HG02870 (cell line): Measurements from ENCODE around the gene IQSEC3.
"Not testable (repeated sequence)": the region's sequence is repeated elsewhere in the genome, so short reads cannot be mapped to it uniquely, and the experiment has no call there.

Experiments used
- ATAC-seq: cut with Tn5 transposase; IDR thresholded peaks from one replicate; pipeline ENCODE4 v1.9.1; 2021; ENCODE audit warnings: mild to moderate bottlenecking, moderate library complexity; ENCODE audit not compliant: unreplicated experiment

IQSEC3 gene

DNA sequence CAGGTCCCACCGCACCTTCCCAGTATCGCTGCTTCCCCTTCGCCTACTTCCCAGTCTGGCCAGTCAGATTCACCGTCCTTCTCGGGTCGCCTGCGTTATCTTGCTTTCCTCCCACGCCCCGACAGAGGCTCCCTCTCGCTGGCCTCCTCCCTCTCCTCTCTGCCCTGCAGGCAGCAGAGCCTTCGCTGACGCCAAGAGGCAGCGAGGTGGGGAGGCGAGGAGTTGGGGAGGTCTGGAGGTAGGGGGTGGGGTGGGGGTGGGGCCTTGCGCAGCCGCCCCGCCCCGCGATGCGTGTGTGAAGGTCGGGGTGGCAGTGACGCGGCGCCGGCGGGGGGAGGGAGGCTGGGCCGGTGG, at the start of gene IQSEC3:
Gene IQSEC3, plus strand, starts transcription at position 340 of the 354 bp plus-strand sequence. CDS start 116 bp downstream, outside the sequence.
- not testable (repeated sequence) for ATAC-seq

DNA sequence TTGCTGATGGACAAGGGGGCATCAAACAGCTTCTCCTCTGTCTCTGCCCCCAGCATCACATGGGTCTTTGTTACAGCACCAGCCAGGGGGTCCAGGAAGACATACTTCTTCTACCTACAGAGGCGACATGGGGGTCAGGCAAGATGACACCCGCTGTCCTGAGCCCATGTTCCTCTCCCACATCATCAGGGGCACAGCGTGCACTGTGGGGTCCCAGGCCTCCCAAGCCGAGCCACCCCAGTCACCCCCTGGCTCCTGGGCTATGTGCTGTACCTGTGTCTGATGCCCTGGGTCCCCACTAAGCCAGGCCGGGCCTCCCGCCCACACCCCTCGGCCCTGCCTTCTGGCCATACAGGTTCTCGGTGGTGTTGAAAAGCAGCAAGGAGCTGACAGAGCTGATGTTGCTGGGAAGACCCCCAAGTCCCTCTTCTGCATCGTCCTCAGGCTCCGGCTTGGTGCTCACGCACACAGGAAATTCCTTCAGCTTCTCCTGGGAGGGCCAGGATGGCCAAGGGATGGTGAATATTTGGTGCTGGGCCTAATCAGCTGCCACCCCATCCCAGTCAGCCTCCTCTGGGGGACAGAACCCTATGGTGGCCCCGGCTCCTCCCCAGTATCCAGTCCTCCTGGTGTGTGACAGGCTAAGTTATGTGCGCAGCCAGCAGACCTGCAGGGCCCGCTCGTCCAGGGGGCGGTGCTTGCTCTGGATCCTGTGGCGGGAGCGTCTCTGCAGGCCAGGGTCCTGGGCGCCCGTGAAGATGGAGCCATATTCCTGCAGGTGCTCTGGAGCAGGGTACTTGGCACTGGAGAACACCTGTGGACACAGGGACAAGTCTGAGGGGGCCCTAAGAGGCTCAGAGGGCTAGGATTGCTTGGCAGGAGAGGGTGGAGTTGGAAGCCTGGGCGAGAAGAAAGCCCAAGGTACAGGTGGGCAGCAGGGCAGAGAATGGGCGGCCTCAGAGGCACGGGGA, 48.9 kb upstream of the IQSEC3 start:
- ATAC-seq: not testable (repeated sequence)

DNA sequence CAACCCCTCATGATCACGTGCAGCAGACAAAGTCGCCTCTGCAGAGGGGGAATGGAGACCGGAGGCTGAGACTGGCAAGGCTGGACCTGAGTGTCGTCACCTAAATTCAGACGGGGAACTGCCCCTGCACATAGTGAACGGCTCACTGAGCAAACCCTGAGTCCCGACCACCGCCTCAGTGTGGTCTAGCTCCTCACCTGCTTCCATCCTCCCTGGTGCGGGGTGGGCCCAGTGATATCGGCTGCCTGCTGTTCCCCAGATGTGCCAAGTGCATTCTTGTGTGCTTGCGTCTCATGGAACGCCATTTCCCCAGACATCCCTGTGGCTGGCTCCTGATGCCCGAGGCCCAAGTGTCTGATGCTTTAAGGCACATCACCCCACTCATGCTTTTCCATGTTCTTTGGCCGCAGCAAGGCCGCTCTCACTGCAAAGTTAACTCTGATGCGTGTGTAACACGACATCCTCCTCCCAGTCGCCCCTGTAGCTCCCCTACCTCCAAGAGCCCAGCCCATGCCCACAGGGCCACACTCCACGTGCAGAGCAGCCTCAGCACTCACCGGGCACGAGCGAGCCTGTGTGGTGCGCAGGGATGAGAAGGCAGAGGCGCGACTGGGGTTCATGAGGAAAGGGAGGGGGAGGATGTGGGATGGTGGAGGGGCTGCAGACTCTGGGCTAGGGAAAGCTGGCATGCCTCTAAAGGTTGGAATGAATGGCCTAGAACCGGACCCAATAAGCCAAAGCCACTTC, 47.6 kb upstream of the IQSEC3 start:
- not testable (repeated sequence) for ATAC-seq

DNA sequence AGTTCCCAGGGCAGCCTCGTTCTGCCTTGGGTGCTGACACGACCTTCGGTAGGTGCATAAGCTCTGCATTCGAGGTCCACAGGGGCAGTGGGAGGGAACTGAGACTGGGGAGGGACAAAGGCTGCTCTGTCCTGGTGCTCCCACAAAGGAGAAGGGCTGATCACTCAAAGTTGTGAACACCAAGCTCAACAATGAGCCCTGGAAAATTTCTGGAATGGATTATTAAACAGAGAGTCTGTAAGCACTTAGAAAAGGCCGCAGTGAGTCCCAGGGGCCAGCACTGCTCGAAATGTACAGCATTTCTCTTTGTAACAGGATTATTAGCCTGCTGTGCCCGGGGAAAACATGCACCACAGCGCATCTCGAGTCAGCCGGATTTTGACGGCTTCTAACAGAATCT, 46.7 kb upstream of the IQSEC3 start:
- ATAC-seq: not testable (repeated sequence)

DNA sequence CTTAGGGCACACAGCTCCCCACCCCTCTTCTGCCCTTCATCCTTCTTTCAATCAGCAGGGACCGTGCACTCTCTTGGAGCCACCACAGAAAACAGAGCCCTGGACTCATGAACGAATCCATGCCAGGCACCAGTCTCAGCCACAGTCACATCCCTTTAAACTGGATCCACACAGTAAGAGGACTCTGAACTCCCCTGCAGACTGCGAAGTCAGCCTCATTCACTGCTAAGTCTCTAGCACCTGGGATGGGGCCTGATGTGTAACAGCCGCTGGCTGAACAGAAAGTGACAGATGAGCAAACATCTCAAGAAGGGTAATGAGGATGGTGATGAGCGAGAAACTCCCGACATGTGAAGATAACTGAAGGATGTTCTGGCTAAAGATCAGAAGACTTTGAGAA, 45.8 kb upstream of the IQSEC3 start:
- no peak for ATAC-seq

DNA sequence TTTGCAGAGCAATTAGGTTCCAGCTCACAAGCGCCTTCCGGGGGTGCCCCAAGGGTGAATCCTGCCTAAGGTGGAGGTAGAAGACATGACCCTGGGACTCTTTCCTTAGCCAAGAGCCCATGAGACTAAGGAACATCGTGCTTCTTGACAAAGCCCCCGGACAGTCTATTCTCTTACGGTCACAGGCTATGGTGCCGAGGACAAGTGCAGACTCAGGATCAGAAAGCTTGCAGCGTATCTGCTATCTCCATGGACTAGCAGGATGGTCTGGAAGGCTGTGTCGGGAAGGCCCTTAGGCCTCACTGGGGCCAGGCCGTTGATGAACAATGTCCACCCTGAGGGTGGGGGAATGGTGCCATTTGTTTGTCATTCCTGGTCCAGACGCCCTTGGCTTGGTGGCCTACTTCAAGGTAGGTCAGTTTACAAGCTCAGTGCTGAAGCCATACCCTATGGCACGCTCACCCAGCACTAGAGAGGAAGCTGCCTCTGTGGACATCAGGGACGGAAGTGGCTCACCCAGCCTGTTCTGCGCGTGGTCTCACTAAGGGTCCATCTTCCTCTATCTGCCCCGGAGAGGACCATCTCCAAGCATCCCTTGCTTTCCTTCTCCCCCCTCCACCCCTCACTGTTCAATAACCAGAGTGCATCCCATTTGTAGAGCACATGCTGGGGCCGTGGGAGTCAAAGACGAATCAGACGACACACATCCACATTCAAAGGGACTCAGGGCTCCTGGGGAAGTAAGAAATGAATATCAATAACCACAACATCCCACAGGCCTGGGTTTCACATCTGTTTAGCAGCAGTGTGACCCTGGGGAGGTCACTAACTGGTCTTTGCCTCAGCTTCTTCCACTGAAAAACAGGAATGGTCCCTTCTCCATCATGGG, 45.0 kb upstream of the IQSEC3 start:
- peak; percentile 96 for ATAC-seq

DNA sequence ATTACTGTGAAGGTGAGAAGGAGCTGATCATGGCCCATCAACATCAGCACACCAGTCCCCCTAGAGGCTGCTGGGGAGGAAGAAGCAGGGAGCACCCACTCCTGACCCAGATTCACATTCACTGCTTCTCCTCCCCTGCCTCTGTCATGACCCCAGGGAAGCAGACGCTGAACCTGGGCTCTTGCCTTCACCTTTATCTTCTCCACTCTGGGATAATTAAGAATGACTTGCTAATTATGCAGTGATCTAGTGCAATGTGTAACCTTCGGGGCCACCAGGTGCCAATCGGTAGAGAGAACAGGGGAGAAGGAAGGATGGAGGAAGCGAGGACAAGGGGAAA, 44.4 kb upstream of the IQSEC3 start:
- no peak for ATAC-seq

DNA sequence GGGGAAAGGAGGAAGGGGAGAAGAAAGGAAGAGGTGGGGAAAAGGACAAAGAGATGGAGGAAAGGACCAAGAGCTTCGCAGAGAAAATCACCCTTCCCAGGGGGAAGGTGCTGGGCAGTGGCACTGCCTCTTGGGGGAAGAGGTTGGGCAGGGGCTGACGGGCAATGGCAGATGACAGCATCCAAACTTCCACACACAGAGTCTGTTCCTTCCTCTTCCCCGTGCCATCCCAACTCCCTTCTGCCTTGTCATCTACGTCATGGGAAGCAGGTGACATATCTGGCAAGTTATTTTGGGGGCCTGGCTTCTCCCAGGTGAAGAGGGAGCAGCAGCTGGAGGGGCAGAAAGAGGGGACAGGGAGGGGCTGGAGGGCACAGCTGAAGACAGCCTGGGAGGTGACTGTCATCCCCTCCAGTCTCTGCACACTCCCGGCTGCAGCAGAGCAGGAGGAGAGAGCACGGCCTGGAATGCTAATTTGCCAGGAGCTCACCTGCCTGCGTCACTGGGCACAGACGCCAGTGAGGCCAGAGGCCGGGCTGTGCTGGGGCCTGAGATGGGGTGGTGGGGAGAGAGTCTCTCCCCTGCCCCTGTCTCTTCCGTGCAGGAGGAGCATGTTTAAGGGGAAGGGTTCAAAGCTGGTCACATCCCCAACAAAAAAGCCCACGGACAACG, 43.9 kb upstream of the IQSEC3 start:
- no peak for ATAC-seq

DNA sequence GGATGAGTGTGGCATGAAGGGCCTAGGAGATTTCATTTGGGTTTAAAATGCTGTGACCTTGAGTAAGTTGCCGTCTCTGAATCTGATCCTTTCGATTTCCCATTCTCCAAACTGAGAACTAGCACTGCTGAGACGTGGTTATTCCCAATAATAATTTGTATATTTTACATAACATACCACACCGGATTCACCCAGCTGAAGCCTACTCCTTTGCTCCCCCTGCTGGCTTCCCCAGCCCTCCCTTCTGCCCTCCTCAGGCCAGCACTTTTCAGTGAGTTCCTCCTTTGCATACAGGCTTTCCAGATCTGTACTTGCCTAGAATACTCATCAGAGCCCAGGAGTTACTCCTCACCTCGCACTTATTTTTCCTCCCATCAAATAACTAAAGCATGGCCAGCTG, 38.7 kb upstream of the IQSEC3 start:
- not testable (repeated sequence) for ATAC-seq

DNA sequence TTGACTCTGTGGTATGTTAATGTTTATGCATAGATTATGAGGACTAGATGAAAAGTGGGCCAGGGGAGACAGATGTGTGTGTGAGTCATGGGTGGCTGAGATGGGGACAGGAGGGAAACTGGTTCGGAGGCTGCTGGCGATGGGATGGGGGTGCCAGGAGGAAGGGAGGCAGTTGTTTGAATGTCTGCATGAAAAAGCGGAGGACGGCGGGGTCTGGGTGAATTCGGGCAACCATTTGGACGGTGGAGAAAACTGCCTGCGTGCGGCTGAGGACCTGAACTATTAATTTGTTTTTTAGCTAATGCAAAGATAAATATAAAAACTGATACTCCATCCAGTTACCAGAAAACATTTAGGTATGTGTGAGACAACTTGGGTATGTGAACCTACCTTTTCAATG, 27.8 kb upstream of the IQSEC3 start:
- ATAC-seq: not testable (repeated sequence)

DNA sequence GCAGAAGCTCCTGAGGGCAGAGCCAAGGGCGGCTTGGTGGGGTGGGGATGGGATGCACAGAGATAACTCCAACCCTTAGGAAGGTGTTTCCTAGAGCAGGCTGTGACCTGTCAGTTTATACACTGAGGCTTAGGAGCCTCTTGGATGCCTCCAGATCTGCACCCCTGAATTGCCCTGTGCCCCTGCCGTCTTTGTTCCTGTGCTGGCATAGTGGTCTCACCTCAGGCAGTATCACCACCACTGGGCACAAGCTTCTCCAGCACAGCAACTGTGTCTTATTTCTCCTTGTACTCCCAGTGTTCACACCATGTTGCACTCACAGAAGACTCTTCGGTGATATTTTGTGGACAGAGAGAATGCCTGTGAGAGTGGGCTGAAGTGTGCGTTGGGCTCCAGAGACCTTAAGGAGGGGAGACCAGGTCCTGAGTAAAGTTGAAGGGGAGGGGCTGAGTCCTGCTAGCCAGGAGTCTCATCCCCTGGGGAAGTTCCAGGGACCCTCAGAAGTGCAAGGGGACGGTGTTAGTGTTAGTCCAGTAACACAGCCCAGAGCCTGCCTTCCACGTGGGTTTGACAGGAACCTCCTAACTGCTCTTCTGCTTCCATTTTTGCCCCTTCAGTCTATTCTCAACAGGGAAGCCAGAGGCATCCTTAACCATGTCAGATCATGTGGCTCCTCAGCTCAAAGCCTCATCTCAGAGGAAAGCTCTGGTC, 26.9 kb upstream of the IQSEC3 start:
- not testable (repeated sequence) for ATAC-seq

DNA sequence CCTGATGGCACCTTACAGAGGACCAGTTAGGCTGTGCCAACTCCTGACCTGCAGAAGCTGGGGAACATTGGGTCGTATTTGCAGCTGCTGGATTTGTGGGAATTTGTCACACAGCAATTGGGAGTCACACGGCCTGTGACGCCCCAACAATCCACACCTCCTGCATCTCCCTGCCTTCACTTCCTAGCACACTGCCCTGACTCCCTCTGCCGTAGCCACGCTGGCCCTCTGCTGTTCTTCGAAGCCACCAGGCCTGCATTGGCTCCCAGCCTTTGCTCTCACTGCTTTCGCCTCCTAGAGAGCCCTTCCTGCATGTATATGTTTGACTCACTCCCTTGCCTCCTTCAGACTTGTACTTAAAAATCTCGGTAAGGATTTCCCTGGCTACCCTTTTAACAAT, 22.2 kb upstream of the IQSEC3 start:
- not testable (repeated sequence) for ATAC-seq

DNA sequence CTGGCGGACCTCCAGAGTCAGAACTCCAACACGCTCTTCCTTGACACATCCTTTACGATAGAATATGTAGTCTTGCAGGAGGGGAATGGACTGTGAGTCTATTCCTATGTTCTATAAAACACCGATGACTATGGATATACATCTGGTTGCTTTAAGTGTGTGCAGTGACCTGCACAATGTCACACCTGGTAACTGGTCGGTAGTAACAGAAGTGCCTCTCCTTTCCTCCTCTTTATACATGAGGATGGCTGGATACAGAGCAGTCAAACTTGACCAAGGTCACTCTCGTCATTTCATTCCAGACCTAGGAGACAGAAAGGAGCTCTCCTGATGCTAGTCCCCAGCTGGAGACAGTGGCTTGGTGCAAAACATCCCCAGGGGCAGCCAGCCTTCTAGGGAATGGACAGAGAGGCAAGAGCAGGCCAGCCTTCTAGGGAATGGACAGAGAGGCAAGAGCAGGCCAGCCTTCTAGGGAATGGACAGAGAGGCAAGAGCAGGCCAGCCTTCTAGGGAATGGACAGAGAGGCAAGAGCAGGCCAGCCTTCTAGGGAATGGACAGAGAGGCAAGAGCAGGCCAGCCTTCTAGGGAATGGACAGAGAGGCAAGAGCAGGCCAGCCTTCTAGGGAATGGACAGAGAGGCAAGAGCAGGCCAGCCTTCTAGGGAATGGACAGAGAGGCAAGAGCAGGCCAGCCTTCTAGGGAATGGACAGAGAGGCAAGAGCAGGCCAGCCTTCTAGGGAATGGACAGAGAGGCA, 21.2 kb upstream of the IQSEC3 start:
- not testable (repeated sequence) for ATAC-seq

DNA sequence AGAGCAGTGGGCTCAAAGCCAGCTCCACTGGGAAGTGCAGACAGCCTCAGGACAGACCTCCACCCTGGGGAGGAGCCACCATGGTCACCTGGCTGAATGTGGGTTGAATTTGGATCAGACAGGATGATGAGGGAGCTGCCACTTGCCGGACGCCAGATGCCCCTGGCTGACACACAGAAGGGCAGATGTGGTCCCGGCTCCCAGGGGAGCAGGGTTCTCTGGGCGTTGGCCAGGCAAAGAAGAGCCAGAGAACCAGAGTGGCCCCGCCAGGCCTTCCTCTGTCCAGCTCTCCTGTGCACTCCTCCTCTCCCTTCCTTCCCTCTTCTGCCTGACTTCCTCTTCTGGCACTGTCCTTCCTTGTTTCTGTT, 20.6 kb upstream of the IQSEC3 start:
- not testable (repeated sequence) for ATAC-seq

DNA sequence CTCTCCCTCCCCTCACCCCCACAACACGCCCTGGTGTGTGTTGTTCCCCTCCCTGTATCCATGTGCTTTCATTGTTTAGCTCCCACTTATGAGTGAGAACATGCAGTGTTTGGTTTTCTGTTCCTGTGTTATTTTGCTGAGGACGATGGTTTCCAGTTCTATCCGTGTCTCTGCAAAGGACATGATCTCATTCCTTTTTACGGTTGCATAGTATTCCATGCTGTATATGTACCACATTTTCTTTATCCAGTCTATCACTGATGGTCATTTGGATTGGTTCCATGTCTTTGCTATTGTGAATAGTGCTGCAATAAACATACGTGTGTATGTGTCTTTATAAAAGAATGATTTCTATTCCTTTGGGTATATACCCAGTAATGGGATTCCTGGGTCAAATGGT, 20.0 kb upstream of the IQSEC3 start:
- ATAC-seq: not testable (repeated sequence)

DNA sequence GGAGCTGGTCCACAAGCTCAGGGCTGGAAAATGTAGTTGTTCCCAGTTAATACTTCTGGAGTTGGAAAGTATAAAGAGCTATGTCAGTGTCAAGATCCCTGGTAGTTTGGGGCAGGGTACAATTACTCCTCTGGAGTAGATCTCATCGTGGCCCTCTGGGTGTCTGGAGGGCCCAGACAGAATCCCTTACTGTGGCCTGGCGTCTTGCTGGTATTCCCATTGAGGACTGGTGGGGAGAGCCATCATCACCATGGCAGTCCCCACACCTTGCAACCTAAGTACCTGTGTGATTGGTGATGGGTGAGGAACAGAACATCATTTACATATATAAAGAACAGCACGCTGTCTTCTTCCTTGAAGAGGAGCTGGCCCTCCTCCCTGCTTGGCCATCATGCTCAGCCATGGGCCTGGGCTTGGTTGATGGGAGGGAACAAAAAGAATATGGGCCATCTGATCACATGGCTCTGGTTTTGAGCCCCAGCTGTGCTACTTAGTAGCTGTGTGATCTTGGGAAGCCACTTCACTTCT, 18.8 kb upstream of the IQSEC3 start:
- not testable (repeated sequence) for ATAC-seq

DNA sequence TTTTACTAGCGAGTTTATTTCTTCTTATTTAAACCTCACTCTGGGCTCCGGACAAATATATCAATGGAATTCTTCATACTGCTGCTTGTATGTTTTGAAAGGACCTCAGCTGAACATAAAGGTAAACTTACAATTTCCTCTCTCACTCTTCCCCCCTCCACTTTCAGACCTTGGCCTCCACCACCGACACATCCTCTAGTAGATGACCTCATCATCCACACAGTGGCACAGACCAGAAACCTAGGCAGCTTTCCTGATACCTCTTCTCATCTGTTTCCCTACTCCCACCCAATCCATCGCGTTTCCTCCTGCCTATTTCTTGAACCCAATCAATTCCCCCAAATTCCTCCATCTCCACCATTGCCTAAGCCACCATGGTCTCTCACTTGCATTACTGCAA, 17.4 kb upstream of the IQSEC3 start:
- not testable (repeated sequence) for ATAC-seq

DNA sequence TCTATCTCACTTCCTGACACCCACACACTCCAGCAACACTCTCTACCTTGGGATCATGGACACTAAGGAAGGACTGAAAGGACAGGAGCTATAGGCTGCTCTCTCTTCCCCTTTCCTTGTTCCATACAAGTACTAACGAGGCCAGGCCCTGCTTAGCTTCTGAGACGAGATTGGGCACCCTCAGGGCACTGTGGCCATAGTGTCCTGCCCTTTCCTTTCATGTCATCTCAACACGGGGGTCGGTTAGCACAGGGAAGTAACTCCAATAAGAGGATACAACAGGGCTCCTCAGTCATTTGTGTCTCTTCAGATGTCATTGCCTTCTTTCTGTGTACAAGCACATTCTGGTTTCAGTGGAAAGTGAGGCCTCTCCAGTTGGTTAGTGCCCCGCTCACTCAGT, 15.5 kb upstream of the IQSEC3 start:
- not testable (repeated sequence) for ATAC-seq

DNA sequence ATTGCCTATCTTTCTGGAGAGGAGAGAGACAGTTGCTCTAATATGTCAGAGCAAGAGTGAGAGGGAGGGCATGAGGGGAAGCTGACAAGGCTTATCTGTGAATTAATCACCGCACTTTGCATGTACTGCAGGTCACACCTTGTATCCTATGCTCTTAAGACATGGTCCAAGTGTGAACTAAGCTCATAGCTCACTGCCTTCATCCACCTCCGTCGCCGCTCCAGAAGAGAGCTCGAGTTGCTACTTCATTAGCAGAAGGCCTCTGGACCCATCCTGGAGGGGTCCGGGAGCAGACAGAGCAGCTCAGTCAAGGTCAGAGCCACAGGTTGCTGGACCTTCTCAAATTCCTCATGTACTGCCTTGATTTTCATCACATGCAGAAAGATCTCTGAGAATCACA, 14.6 kb upstream of the IQSEC3 start:
- ATAC-seq: not testable (repeated sequence)
